H9 (cell line): ENCODE data around the gene PRPH. TPM values are rescaled to one million over a fixed set of nuclear protein-coding genes. Genes with fewer than 3 reads are reported as not detected.
A peak's percentile ranks its signal among the peaks of the same experiment; 100 is the strongest.

Experiments used
- DNase-seq: peaks from one replicate; pipeline ENCODE4 v3.0.0-alpha.2; 2017
- H2AFZ ChIP-seq: one replicate; pipeline ENCODE4 v1.6.1; 2013; ENCODE audit warnings: mild to moderate bottlenecking, low read length, control low read depth, moderate library complexity
- H2AK5ac ChIP-seq: 2 replicates; pipeline ENCODE4 v1.6.1; 2013; ENCODE audit warnings: low read length, control low read depth, mixed read lengths; ENCODE audit not compliant: insufficient read length
- H2BK120ac ChIP-seq: one replicate; pipeline ENCODE4 v1.6.1; 2013; ENCODE audit warnings: low read depth, mild to moderate bottlenecking, low read length, control low read depth, inconsistent platforms; ENCODE audit not compliant: poor library complexity, severe bottlenecking
- H2BK12ac ChIP-seq: 2 replicates; pipeline ENCODE4 v1.6.1; 2013; ENCODE audit warnings: low read length, control low read depth, mixed read lengths, low read depth; ENCODE audit not compliant: insufficient read length
- H2BK15ac ChIP-seq: 2 replicates; pipeline ENCODE4 v1.6.1; 2013; ENCODE audit warnings: low read depth, low read length, control low read depth
- H2BK20ac ChIP-seq: one replicate; pipeline ENCODE4 v1.6.1; 2013; ENCODE audit warnings: low read depth, mild to moderate bottlenecking, low read length, control low read depth, inconsistent platforms; ENCODE audit not compliant: poor library complexity, severe bottlenecking
- H2BK5ac ChIP-seq: 2 replicates; pipeline ENCODE4 v1.6.1; 2013; ENCODE audit warnings: low read length, control low read depth, mixed read lengths; ENCODE audit not compliant: insufficient read length
- H3K14ac ChIP-seq: 2 replicates; pipeline ENCODE4 v1.6.1; 2013; ENCODE audit warnings: low read length, control low read depth; ENCODE audit not compliant: insufficient read depth
- H3K18ac ChIP-seq: 2 replicates; pipeline ENCODE4 v1.6.1; 2013; ENCODE audit warnings: low read depth, mild to moderate bottlenecking, mixed read lengths, low read length, control low read depth; ENCODE audit not compliant: insufficient read length
- H3K23ac ChIP-seq: 2 replicates; pipeline ENCODE4 v1.6.1; 2013; ENCODE audit warnings: low read length, control low read depth, mixed read lengths, low read depth; ENCODE audit not compliant: insufficient read length
- H3K23me2 ChIP-seq: 2 replicates; pipeline ENCODE4 v1.6.1; 2013; ENCODE audit warnings: low read depth, mild to moderate bottlenecking, mixed read lengths, low read length, control low read depth; ENCODE audit not compliant: insufficient read length, poor library complexity, severe bottlenecking
- H3K27ac ChIP-seq: 2 replicates; pipeline ENCODE4 v1.5.1; 2013; ENCODE audit warnings: low read length, control low read depth, mixed read lengths, low read depth; ENCODE audit not compliant: insufficient read length
- H3K27me3 ChIP-seq: 2 replicates; pipeline ENCODE4 v1.6.1; 2013; ENCODE audit warnings: low read length, control low read depth, inconsistent platforms; ENCODE audit not compliant: insufficient read depth
- H3K4ac ChIP-seq: 2 replicates; pipeline ENCODE4 v1.6.1; 2013; ENCODE audit warnings: low read depth, mild to moderate bottlenecking, control low read depth, inconsistent platforms, low read length, moderate library complexity
- H3K4me1 ChIP-seq: 2 replicates; pipeline ENCODE4 v1.6.1; 2013; ENCODE audit warnings: low read length, control low read depth, inconsistent platforms; ENCODE audit not compliant: insufficient read depth
- H3K4me2 ChIP-seq: 2 replicates; pipeline ENCODE4 v1.6.1; 2013; ENCODE audit warnings: low read length, control low read depth, mixed read lengths; ENCODE audit not compliant: insufficient read length, insufficient read depth
- H3K56ac ChIP-seq: 2 replicates; pipeline ENCODE4 v1.6.1; 2013; ENCODE audit warnings: low read depth, mild to moderate bottlenecking, mixed read lengths, low read length, control low read depth; ENCODE audit not compliant: insufficient read length
- H3K79me1 ChIP-seq: 2 replicates; pipeline ENCODE4 v1.6.1; 2013; ENCODE audit warnings: low read depth, mild to moderate bottlenecking, moderate library complexity, low read length, control low read depth, inconsistent platforms; ENCODE audit not compliant: insufficient read depth, poor library complexity, severe bottlenecking
- H3K79me2 ChIP-seq: 2 replicates; pipeline ENCODE4 v1.6.1; 2013; ENCODE audit warnings: low read length, control low read depth, inconsistent platforms; ENCODE audit not compliant: insufficient read depth
- H3K9ac ChIP-seq: 2 replicates; pipeline ENCODE4 v1.6.1; 2013; ENCODE audit warnings: low read length, control low read depth, mixed read lengths; ENCODE audit not compliant: insufficient read length; ENCODE audit errors: extremely low read depth
- H3K9me3 ChIP-seq: one replicate; pipeline ENCODE4 v1.6.1; 2013; ENCODE audit warnings: low read depth, low read length, inconsistent platforms; ENCODE audit not compliant: control insufficient read depth
- H3T11ph ChIP-seq: one replicate; pipeline ENCODE4 v1.6.1; 2013; ENCODE audit warnings: mild to moderate bottlenecking, low read length, control low read depth, inconsistent platforms
- H4K20me1 ChIP-seq: one replicate; pipeline ENCODE4 v1.6.1; 2013; ENCODE audit not compliant: control insufficient read depth, insufficient read length, insufficient read depth
- H4K5ac ChIP-seq: 2 replicates; pipeline ENCODE4 v1.6.1; 2013; ENCODE audit warnings: low read depth, mild to moderate bottlenecking, mixed read lengths, low read length, control low read depth; ENCODE audit not compliant: insufficient read length
- H4K8ac ChIP-seq: replicated peaks from 2 replicates; pipeline ENCODE4 v1.6.1; 2013; ENCODE audit warnings: low read length, control low read depth, mixed read lengths, low read depth; ENCODE audit not compliant: insufficient read length
- H4K91ac ChIP-seq: 2 replicates; pipeline ENCODE4 v1.6.1; 2013; ENCODE audit warnings: low read depth, mild to moderate bottlenecking, moderate library complexity, mixed read lengths, low read length, control low read depth; ENCODE audit not compliant: insufficient read length
- H3K27ac Mint-ChIP-seq, 3 experiments: 2 replicates in 2 of 3; 3 replicates in 1 of 3; pipeline ENCODE4 v1.8.0; 2020 to 2021; ENCODE audit warnings: mixed read lengths in 3 of 3, mild to moderate bottlenecking in 1 of 3, moderate library complexity in 1 of 3
- H3K27me3 Mint-ChIP-seq: 2 replicates; pipeline ENCODE4 v1.8.0; 2021; ENCODE audit warnings: low read depth, mild to moderate bottlenecking, moderate library complexity, mixed read lengths
- H3K36me3 Mint-ChIP-seq, 3 experiments: 2 replicates in 2 of 3; 3 replicates in 1 of 3; pipeline ENCODE4 v1.8.0; 2020 to 2021; ENCODE audit warnings: low read depth in 3 of 3, mixed read lengths in 3 of 3; ENCODE audit not compliant: insufficient read depth in 1 of 3
- H3K4me1 Mint-ChIP-seq, 2 experiments: 2 replicates each; pipeline ENCODE4 v1.8.0; 2020; ENCODE audit warnings: mixed read lengths in 2 of 2
- H3K4me3 Mint-ChIP-seq, 2 experiments: 2 replicates in 1 of 2; 3 replicates in 1 of 2; pipeline ENCODE4 v1.8.0; 2020 to 2021; ENCODE audit warnings: mild to moderate bottlenecking in 2 of 2, mixed read lengths in 2 of 2, moderate library complexity in 1 of 2
- H3K9me3 Mint-ChIP-seq, 2 experiments: 2 replicates in 1 of 2; 3 replicates in 1 of 2; pipeline ENCODE4 v1.8.0; 2020; ENCODE audit warnings: mild to moderate bottlenecking in 2 of 2, mixed read lengths in 2 of 2, moderate library complexity in 1 of 2
- CTCF ChIP-seq: fragments of 200-600 bp; sonication (generic); conservative IDR thresholded peaks from 3 replicates; pipeline ENCODE4 v1.8.0; 2021; ENCODE audit warnings: antibody characterized with exemption, mild to moderate bottlenecking
- WGBS: extraction: QIAGEN DNeasy Blood & Tissue Kit; methylation state at CpG from one replicate; pipeline ENCODE4 v1.1.7; 2013; ENCODE audit warnings: missing lambda C conversion rate, low lambda C conversion rate, mixed read lengths; ENCODE audit not compliant: insufficient read length; ENCODE audit errors: extremely low coverage; 5-methylcytosine and 5-hydroxymethylcytosine counted together
- total RNA-seq: library from RNA; stranded (reverse); gene quantifications from 2 replicates; pipeline ENCODE4 v1.2.1, GENCODE V29; 2021

Gene PRPH
- total RNA-seq, 1 experiment from 2014 or later = 1.1 TPM

GRCh38 chr12:49339464-49339861 lies 44.5 kb downstream of the PRPH start:
- H3K9ac ChIP-seq = no peak overlapping the region
- no peak overlapping the region for H2BK120ac ChIP-seq
- peaks cover 3% of the 10 kb centered on the region for H4K20me1 ChIP-seq
- no peak overlapping the region for H2BK15ac ChIP-seq
- no peak overlapping the region for H2BK20ac ChIP-seq
- no peaks in the 10 kb centered on the region for H3K79me2 ChIP-seq
- H2BK5ac ChIP-seq = no peak overlapping the region
- DNase-seq = no peak
- Mint-ChIP-seq H3K36me3 (peaks cover 0 to 1% (median 0%) of the 10 kb centered on the region in 3 experiments; a peak in 2 of 7 replicates), H3K4me3 (peak overlapping the region in 1 of 2 experiments; percentile 57; a peak in 2 of 5 replicates), H3K9me3 (peaks cover 1 to 6% of the 10 kb centered on the region in 2 experiments; a peak in 3 of 5 replicates), H3K27me3 (peaks cover 98% of the 10 kb centered on the region), H3K4me1 (peaks cover 46 to 53% of the 10 kb centered on the region in 2 experiments), H3K27ac (no peak overlapping the region)
- H2AFZ ChIP-seq = no peak overlapping the region
- H3K23ac ChIP-seq = no peak overlapping the region
- no peak overlapping the region for H3K14ac ChIP-seq
- H3K18ac ChIP-seq = no peak overlapping the region
- no peak overlapping the region for H4K5ac ChIP-seq
- H3K79me1 ChIP-seq = no peaks in the 10 kb centered on the region
- peaks cover 7% of the 10 kb centered on the region; the same call in 1 of the 2 replicates for H3K4me1 ChIP-seq
- TF ChIP-seq CTCF = no peak
- no peak overlapping the region for H4K8ac ChIP-seq
- H4K91ac ChIP-seq = no peak overlapping the region
- peaks cover 24% of the 10 kb centered on the region for H3K23me2 ChIP-seq
- H3K27ac ChIP-seq = no peak overlapping the region
- no peak overlapping the region for H2BK12ac ChIP-seq
- H3K56ac ChIP-seq = no peak overlapping the region
- H3K27me3 ChIP-seq = peaks cover 85% of the 10 kb centered on the region
- no peak overlapping the region for H2AK5ac ChIP-seq
- H3K4ac ChIP-seq = no peak overlapping the region
- H3T11ph ChIP-seq = no peak overlapping the region
- H3K4me2 ChIP-seq = no peak overlapping the region
- no peaks in the 10 kb centered on the region for H3K9me3 ChIP-seq
- WGBS = no CpG with 5 or more reads among the region's 5 CpGs
